Measurements from ENCODE around the gene STAC2.

STAC2 gene

GRCh38 chr17:39209317-39210092 lies 16.2 kb downstream of the STAC2 start:
- DNase-seq: peak; percentile 75

- no peak for DNase-seq
Observed at GRCh38 chr17:39208893-39209292, 16.9 kb downstream of the STAC2 start.

- peak; percentile 24 for DNase-seq
Observed at GRCh38 chr17:39208136-39208535, 17.6 kb downstream of the STAC2 start.

- DNase-seq: no peak
Observed at GRCh38 chr17:39205112-39205526, 20.6 kb downstream of the STAC2 start.

- DNase-seq: no peak
Observed at GRCh38 chr17:39204245-39204644, 21.5 kb downstream of the STAC2 start.

- DNase-seq: no peak
Observed at GRCh38 chr17:39200957-39201510, 24.7 kb downstream of the STAC2 start.

GRCh38 chr17:39200070-39200879 lies 25.5 kb downstream of the STAC2 start, which contains the start of gene RPL19:
RPL19 (plus strand) TSS chr17:39200283; CDS start chr17:39200345, 62 bp downstream.
- DNase-seq: peak; percentile 77

- peak; percentile 85 for DNase-seq
Observed at GRCh38 chr17:39199820-39200069, 26.0 kb downstream of the STAC2 start.

GRCh38 chr17:39198186-39198566 lies 27.6 kb downstream of the STAC2 start:
- no peak for DNase-seq

GRCh38 chr17:39197380-39198185 lies 28.2 kb downstream of the STAC2 start, which contains the start of gene CACNB1:
CACNB1 (minus strand) TSS chr17:39197669; CDS start chr17:39197495, 174 bp downstream.
- peak; percentile 73 for DNase-seq

GRCh38 chr17:39196808-39197291 lies 28.9 kb downstream of the STAC2 start:
- DNase-seq: no peak

- no peak for DNase-seq
Observed at GRCh38 chr17:39196241-39196807, 29.4 kb downstream of the STAC2 start.

- DNase-seq: no peak
Observed at GRCh38 chr17:39195568-39196160, 30.1 kb downstream of the STAC2 start.

- DNase-seq: no peak
Observed at GRCh38 chr17:39194985-39195524, 30.7 kb downstream of the STAC2 start.

- DNase-seq: no peak
Observed at GRCh38 chr17:39194089-39194984, 31.4 kb downstream of the STAC2 start.

GRCh38 chr17:39193346-39193745 lies 32.4 kb downstream of the STAC2 start:
- DNase-seq: no peak

- no peak for DNase-seq
Observed at GRCh38 chr17:39192901-39193300, 32.8 kb downstream of the STAC2 start.

GRCh38 chr17:39191750-39192510 lies 33.8 kb downstream of the STAC2 start:
- DNase-seq: no peak

GRCh38 chr17:39187152-39187830 lies 38.5 kb downstream of the STAC2 start:
- DNase-seq: no peak

All from stimulated activated CD4-positive, alpha-beta T cell treated with anti-CD3 and anti-CD28 coated beads, Interleukin-4, amount 100 ng/mL, for 1 hour (primary cell).